Superior temporal gyrus (tissue), 1 donor: ENCODE data around the gene ADARB2.
"Not testable (repeated sequence)": the region's sequence is repeated elsewhere in the genome, so short reads cannot be mapped to it uniquely, and the experiment has no call there.

Source experiments
- DNase-seq: peaks from one replicate; pipeline ENCODE4 v3.0.0-alpha.2; 2016; ENCODE audit errors: extremely low spot score

The ADARB2 gene

GRCh38 chr10:1398626-1399410 is 338.5 kb downstream of the ADARB2 start:
- no peak for DNase-seq

GRCh38 chr10:1398116-1398515 is 339.2 kb downstream of the ADARB2 start:
- DNase-seq = not testable (repeated sequence)

GRCh38 chr10:1396297-1396635 is 341.1 kb downstream of the ADARB2 start:
- DNase-seq = no peak

- DNase-seq = no peak
Observed at GRCh38 chr10:1395481-1396296, 341.6 kb downstream of the ADARB2 start.

- no peak for DNase-seq
Observed at GRCh38 chr10:1395025-1395480, 342.3 kb downstream of the ADARB2 start.

GRCh38 chr10:1394155-1394912 is 343.0 kb downstream of the ADARB2 start:
- DNase-seq = no peak

GRCh38 chr10:1393481-1393880 is 343.8 kb downstream of the ADARB2 start:
- no peak for DNase-seq

GRCh38 chr10:1392127-1392526 is 345.2 kb downstream of the ADARB2 start:
- DNase-seq = no peak

- no peak for DNase-seq
Observed at GRCh38 chr10:1390200-1390599, 347.1 kb downstream of the ADARB2 start.

- no peak for DNase-seq
Observed at GRCh38 chr10:1384026-1384425, 353.3 kb downstream of the ADARB2 start.

- DNase-seq = no peak
Observed at GRCh38 chr10:1382711-1383110, 354.6 kb downstream of the ADARB2 start.

GRCh38 chr10:1381339-1381738 is 356.0 kb downstream of the ADARB2 start:
- DNase-seq = no peak

GRCh38 chr10:1380088-1380671 is 357.1 kb downstream of the ADARB2 start:
- no peak for DNase-seq

GRCh38 chr10:1379601-1380000 is 357.7 kb downstream of the ADARB2 start:
- DNase-seq = no peak

- no peak for DNase-seq
Observed at GRCh38 chr10:1378473-1378872, 358.9 kb downstream of the ADARB2 start.

GRCh38 chr10:1377740-1378397 is 359.5 kb downstream of the ADARB2 start:
- no peak for DNase-seq

GRCh38 chr10:1377231-1377630 is 360.1 kb downstream of the ADARB2 start:
- DNase-seq = no peak

GRCh38 chr10:1376384-1376945 is 360.9 kb downstream of the ADARB2 start:
- no peak for DNase-seq

- DNase-seq = no peak
Observed at GRCh38 chr10:1375346-1376170, 361.8 kb downstream of the ADARB2 start.
